Cardiac fibroblast (primary cell): ENCODE data around the gene RPS10.
"Not testable (repeated sequence)": the region's sequence is repeated elsewhere in the genome, so short reads cannot be mapped to it uniquely, and the experiment has no call there.

Experiments used
- DNase-seq, 2 donors: peaks; one replicate each; pipeline versions ENCODE4 v3.0.0 to v3.0.0-alpha.2; 2010; ENCODE audit warnings: low read depth in 2 of 2
- H3K4me3 ChIP-seq, 2 donors: replicated peaks in 1 of 2; 1 replicate in 1 of 2; 2 replicates in 1 of 2; pipeline ENCODE4 v1.5.1; 2011; ENCODE audit warnings: low read depth in 2 of 2, low read length in 2 of 2, mild to moderate bottlenecking in 2 of 2, moderate library complexity in 1 of 2
- TF ChIP-seq, protein P1 (sequence below): IDR thresholded peaks from one replicate; pipeline ENCODE4 v1.5.1; 2011; ENCODE audit warnings: low read depth, mild to moderate bottlenecking, low read length, inconsistent platforms

RPS10 gene

DNA sequence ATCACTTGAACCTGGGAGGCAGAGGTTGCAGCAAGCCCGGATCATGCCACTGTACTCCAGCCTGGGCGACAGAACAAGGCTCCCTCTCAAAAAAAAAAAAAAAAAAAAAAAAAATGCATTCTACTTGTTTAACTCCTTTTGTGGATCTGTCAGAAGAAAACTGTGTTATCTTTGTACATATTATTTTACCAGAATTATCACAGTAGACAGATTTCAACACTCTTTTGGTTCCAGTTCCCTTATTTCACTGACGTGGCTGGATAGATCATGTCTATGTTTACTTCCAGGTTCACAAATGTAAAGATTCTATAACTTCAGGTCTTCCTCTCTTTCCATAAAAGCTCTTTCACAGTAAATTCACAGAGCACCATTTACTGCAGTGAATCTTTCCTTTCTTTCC is 51.8 kb downstream of the RPS10 start:
- H3K4me3 ChIP-seq: no peak overlapping the region
- TF ChIP-seq, protein P1, sequence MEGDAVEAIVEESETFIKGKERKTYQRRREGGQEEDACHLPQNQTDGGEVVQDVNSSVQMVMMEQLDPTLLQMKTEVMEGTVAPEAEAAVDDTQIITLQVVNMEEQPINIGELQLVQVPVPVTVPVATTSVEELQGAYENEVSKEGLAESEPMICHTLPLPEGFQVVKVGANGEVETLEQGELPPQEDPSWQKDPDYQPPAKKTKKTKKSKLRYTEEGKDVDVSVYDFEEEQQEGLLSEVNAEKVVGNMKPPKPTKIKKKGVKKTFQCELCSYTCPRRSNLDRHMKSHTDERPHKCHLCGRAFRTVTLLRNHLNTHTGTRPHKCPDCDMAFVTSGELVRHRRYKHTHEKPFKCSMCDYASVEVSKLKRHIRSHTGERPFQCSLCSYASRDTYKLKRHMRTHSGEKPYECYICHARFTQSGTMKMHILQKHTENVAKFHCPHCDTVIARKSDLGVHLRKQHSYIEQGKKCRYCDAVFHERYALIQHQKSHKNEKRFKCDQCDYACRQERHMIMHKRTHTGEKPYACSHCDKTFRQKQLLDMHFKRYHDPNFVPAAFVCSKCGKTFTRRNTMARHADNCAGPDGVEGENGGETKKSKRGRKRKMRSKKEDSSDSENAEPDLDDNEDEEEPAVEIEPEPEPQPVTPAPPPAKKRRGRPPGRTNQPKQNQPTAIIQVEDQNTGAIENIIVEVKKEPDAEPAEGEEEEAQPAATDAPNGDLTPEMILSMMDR: no peak
- DNase-seq: no peak

- no peak overlapping the region for H3K4me3 ChIP-seq
- DNase-seq: no peak
- TF ChIP-seq, protein P1: no peak
Observed at GRCh38 chr6:34373511-34373910, 52.4 kb downstream of the RPS10 start.

DNA sequence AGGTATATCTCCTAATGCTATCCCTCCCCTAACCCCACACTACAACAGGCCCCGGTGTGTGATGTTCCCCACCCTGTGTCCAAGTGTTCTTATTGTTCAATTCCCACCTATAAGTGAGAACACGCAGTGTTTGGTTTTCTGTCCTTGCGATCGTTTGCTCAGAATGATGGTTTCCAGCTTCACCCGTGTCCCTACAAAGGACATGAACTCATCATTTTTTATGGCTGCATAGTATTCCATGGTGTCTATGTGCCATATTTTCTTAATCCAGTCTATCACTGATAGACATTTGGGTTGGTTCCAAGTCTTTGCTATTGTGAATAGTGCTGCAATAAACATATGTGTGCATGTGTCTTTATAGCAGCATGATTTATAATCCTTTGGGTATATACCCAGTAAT is 54.0 kb downstream of the RPS10 start:
- DNase-seq, H3K4me3 ChIP-seq: not testable (repeated sequence)

DNA sequence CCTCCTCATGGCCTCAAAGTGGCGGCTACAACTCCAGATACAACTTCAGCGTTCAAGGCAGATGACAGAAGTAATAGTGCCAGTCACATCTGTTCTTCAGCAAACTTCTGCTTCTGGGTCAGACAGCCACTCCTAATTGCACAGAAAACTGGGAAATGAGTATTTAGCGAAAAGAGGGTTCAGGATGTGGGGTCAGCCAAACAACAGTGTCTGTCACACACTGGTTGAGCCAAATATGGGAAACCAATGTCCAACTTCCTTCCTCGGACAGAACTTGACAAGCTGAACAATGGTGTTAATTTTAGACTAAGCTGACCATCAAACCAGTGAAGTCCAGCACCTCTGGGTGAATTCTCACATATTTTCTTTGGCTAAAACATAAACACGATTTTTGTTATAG is 55.5 kb downstream of the RPS10 start:
- TF ChIP-seq, protein P1: no peak
- no peak for DNase-seq
- no peak overlapping the region for H3K4me3 ChIP-seq

GRCh38 chr6:34369385-34369784 is 56.5 kb downstream of the RPS10 start:
- no peak overlapping the region for H3K4me3 ChIP-seq
- TF ChIP-seq, protein P1: no peak
- DNase-seq: no peak
